HG03039 (cell line): ENCODE results near the gene SCUBE1.

ENCODE experiments used
- ATAC-seq: cut with Tn5 transposase; IDR thresholded peaks from one replicate; pipeline ENCODE4 v1.9.1; 2021; ENCODE audit warnings: mild to moderate bottlenecking, moderate library complexity; ENCODE audit not compliant: unreplicated experiment

Gene SCUBE1

GRCh38 chr22:43343262-43343669, at the start of gene SCUBE1:
Gene SCUBE1, minus strand, starts transcription at chr22:43343372. Its CDS starts 111 bp downstream, at chr22:43343261.
- no peak for ATAC-seq

DNA sequence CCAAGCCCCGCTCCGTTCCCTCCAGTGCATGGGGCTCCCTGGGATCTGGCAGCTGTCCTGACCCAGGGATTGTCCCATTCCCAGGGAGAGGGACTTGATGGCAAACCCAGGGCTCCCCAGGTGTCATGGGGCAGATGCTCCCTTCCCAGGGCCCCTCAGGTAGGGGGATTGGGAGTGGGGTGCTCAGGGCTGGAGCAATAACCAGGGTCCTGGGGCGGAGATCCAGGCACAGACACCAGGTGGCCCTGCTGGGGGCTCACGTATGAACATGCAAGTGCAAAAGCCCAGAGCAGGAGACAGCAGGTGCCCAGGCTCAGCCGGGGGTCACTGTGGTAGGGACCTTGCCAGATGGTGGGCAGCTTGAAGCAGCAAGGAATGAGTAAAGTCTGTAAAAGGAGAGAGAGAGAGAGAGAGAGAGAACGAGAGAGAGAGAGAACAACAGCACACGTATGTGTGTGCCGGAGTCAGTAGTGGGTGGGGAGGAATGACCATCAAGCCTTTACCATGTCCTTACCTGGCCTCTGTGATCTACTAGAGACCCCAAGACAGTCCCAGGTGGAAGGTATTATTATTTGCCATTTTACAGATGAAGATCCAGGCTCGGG, 49.3 kb upstream of the SCUBE1 start:
- no peak for ATAC-seq

DNA sequence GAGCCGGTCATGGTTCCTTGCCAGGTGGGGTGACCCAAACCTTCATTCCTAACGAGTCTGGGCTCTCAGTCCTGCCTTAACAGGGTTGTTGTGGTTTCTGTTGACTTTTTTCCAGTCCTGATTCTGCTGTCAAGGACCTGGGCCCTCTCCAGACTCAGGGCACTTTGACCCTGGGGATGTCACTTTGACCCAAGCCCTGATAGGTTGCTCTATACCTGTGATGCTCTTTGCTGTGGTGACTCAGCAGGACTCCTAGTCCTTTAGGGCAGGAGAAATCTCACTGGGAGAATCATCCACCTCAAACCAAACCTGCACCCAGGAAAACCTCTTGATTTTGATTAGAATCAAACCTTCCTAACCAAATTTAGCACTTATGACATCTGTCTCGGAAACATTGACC, 48.1 kb upstream of the SCUBE1 start:
- no peak for ATAC-seq

DNA sequence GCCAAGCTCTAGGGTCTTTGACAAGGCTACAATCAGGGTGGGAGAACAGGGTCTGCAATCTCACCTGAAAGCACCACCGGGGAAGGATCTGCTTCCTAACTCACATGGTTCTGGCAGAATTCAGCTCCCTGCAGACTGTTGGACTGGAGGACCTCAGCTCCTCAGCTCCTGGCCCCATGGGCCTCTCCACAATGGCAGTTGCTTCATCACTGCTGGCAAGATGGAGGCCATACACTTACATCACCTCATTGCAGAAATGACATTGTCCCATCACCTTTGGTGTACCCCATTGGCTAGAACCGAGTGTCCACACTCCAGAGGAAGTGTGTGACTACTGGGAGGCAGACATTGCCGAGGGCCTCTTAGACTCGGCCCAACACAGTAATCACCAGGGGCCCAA, 47.7 kb upstream of the SCUBE1 start:
- ATAC-seq: no peak

DNA sequence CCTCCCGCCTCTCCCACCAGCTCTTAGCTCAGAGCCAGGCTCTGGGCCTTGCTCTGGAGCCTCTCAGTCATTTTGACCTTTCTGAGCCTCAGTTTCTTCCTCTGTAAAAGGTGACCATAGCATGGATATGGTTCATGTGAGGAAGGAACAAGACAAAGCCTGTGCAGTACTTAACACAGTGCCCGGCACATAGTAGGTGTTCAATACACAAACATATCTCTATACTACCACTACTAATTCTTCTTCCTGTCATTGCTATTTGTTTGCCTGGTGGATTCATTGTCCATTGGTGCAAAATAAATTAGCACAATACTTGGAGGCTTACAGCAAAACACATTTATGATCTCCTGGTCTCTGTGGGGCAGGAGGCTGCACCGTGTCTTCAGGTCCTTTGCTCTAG, 47.0 kb upstream of the SCUBE1 start:
- no peak for ATAC-seq

GRCh38 chr22:43389227-43389836, 46.2 kb upstream of the SCUBE1 start:
- ATAC-seq: no peak

DNA sequence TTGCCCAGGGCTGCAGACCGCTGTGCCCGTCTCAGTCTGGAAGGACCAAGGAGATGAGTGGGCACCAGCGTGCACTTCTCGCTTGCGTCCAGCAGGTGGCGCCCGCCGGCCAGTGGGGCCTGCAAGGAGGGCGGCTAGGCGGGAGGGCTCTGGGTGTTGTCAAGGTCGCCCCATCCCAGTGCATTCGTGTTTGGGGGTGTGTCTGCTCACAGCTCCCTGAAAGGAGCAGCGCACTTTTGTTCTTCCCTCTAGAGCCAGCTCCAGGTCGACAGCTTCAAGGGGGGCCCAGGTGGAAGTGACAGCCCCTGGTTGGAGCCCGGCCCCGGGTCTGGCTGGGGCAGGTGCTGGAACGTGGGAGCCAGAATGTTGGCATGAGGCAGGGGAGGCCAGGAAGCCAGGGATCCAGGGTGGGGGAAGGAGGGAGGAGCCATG, 45.3 kb upstream of the SCUBE1 start:
- no peak for ATAC-seq

- ATAC-seq: no peak
These were observed 44.6 kb upstream of the SCUBE1 start for GRCh38 chr22:43387815-43388214.

DNA sequence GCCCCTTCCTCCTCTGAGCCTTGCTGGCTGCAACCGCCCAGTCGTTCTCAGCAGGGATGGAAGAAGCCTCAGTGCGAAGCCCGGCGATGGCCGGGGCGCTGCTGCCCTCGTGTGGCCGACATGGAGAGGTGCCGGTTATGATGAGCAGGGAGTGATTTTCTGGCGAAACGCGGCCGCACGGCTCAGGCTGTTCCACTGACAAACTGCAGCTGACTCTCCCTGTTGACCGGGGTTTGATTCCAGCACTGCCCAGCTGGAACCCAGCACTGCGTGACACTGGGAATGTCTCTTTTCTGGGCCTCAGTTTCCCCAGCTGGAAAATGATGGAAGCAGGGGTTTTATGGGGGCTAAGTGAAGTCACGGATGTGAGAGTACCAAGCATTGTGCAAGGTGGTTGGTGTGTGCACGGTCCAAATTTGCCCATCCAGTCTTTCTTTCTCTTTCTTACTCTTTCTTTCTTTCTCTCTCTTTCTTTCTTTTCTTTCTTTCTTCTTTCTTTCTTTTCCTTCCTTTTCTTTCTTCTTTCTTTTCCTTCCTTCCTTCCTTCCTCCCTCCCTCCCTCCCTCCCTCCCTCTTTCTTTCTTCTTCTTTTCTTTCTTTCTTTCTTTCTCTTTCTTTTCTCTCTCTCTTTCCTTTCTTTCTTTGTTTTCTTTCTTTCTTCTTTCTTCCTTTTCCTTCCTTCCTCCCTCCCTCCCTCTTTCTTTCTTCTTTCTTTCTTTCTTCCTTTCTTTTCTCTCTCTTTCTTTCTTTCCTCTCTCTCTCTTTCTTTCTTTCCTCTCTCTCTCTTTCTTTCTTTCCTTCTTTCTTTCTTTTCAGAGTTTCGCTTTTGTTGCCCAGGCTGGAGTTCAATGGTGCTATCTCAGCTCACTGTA, 42.8 kb upstream of the SCUBE1 start:
- no peak for ATAC-seq

- ATAC-seq: no peak
These were observed 41.7 kb upstream of the SCUBE1 start for GRCh38 chr22:43384863-43385262.

- no peak for ATAC-seq
These were observed 38.5 kb upstream of the SCUBE1 start for GRCh38 chr22:43381693-43382092.

DNA sequence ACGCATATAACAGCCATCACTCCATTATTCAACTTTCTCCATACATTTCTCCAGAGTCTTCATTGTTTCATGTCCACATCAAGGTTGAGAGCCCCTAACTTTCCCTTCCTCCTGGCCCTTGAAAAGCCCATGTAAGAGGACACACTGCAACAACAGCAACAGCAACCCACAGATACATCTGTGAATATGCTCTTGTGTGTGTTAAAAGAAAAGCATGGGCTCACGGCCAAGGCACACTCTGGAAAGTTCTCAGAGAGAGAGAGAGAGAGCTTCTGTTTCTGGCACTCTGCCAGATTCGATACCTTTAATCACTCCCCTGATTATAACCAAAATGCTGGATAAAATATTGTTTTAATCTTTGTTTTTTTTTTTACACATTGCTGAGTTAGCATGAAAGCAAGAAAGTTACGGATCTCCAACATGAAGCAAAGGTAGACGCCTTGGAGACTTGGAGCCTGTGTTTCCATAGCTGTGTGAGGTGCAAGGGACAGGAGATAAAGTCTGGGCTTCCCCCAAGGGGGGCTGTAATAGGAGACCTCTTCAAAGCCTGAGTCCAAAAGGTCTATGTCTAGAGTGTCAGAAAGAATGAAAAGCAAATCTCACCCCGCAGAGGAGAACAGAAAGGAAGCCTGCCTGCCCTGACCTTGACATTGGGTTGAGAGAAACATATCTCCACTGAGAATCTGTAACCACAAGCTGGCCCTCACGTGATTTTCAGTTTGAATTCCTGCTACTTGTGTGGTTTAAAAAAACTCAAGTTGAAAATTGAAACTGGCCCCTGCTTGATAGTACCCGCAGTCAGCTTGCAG, 34.9 kb upstream of the SCUBE1 start:
- ATAC-seq: no peak

DNA sequence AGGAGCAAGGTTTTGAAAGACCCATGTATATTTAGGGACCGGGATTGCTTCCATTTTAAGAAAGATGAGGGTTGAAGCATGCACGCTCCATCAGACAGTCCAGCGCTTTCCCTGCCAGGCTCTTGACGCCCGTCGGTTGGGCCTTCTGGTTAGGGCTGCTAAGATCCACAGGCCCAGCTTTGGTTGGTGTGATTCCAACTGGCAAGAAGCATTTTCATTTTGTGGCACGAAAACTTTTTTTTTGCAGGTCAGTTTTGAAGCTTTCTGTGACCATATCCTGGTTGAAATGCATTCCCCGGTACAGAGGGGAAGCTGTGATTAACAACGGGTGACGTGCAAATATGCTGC, 34.4 kb upstream of the SCUBE1 start:
- no peak for ATAC-seq

DNA sequence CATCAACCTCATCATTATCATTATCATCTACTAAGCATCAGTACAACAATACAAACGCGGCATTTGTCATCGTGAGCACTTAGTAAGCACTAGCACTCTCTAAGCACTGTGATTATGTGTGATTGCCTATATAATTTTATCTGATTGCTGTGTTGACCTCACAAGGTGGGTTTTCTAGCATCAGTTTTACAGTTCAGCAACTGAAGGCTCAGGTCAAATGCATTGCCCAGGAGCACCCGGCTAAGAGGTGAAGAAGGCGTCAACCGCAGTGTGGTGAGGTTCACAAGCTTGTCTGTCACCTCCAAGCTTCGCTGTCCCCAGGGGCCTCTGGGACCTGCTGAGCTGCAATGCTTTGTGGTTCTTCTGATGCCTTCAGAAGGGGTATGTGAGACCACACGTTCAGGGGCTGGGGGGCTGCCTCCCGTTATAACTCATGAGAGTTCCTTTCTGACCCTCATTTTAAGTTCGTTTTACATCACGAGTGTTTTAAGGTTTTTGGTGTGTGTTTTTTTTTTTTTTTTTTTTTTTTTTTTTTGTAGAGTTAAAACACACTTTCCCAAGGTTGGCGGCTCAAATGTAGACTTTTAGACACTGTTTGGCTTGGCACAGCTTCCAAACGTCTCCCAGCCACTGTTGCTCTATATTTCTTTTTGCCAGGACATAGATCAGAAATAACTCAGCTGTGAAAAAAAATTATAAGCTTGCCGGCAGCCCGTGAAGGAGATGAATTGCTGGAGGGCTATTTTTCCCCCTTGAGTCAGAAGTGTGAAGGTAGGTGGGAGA, 33.8 kb upstream of the SCUBE1 start:
- ATAC-seq: no peak

- ATAC-seq: no peak
These were observed 32.8 kb upstream of the SCUBE1 start for GRCh38 chr22:43375951-43376455.

DNA sequence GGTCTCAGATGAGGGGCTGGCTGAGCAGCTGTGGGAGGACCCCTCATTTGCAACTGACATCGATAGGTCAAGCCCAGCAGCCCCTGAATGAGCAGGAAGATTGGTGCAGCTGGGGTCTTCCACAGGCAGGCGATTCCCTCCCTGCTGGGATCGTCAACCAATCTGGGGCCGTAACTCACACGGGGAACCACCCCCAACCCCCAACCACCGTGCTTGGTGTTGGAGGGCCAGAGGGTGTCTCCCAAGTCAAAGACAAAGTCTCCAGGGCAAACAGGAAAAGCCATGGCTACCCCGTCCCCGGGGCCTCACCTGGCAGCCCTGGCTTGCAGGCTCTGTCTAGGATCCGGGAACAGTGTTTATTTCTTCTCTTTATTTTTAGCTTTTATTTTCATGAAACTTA, 26.9 kb upstream of the SCUBE1 start:
- ATAC-seq: no peak

DNA sequence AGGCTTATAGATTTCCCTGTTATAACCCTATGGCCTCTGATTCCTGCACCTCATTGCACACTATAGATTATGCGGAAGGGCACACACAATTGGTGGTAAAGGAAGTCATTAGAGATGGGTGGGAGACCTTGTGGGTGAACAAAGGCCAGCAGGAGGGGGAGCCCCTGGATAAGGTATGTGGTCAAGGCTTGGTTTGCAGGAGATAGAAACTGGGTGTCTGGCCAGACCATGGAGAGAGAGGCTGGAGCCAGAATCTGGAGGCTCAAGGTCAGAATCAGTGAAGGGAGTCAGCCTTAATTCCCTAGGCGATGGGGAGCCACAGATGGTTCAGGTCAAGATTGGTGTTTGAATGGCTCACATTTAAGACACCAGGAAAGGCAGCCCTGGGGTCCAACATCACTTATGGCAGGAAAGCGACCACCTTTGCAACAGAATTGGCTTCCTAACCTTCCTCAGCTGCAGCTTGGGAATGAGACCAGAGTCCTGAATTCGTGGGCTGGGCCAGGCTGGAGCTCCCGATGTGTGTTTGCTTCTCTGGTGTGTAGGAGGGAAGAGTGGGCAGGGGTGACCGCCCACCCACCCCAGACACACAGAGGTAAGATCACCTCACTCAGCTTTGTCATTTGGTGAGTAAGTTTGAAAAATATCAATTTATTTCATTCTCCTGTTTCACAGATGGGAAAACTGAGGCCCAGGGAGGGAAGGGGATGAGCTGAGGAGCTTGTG, 22.7 kb upstream of the SCUBE1 start:
- no peak for ATAC-seq

DNA sequence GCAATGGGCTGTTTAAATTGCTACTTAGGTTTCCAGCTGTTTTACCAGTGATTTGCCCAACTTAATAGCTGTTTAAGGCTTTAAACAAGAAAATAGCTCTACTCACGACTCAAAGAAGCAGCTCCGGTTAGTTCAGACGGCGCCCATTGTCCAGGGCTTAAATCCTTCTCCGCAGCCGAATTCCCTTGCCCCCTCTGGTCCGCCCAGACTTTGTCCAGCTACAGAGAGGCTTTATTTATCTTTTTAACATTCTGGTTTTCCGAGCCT, 20.9 kb upstream of the SCUBE1 start:
- ATAC-seq: no peak

GRCh38 chr22:43363315-43364168, 20.4 kb upstream of the SCUBE1 start:
- no peak for ATAC-seq
